HCT116 (cell line): Measurements from ENCODE around the gene ZSCAN1. TPM values are rescaled to one million over a fixed set of nuclear protein-coding genes. Genes with fewer than 3 reads are reported as not detected.

Experiments used
- ATAC-seq: fragments of 200-7000 bp; cut with Tn5 transposase; 2 replicates; pipeline ENCODE4 v1.9.1; 2020; ENCODE audit warnings: mild to moderate bottlenecking, moderate library complexity
- BruUV-seq: library from RNA; stranded (reverse); fragments of 400-500 nt; replicated peaks from 2 replicates; lab custom pipeline; 2021; lab: Mats Ljungman, UMichigan
- CTCF ChIA-PET: fragments of 300-600 bp; sonication (Branson Sonifier 250); formaldehyde crosslinking; loops from one replicate; lab custom pipeline; 2021; ENCODE audit warnings: antibody characterized with exemption; lab: Charles Lee
- POLR2A ChIA-PET: fragments of 300-600, 350-600 bp; sonication (Branson Sonifier 250); formaldehyde crosslinking; loops from one replicate; lab custom pipeline; 2021; ENCODE audit warnings: antibody characterized with exemption; lab: Charles Lee
- RAD21 ChIA-PET, 2 experiments: fragments of 300-600 bp; sonication (Branson Sonifier 250); formaldehyde crosslinking; loops; one replicate each; lab custom pipeline; 2023; ENCODE audit warnings: low total read pairs in 2 of 2; ENCODE audit not compliant: uncharacterized antibody in 2 of 2, unreplicated experiment in 2 of 2, low non-redundant PET in 1 of 2; lab: Charles Lee
- DNase-seq: peaks from one replicate; pipeline ENCODE4 v3.0.0-alpha.2; 2010; ENCODE audit warnings: low read depth, low spot score
- H2AFZ ChIP-seq: fragments of 200-600 bp; shearing (Covaris generic), sonication (generic); 2 replicates; pipeline ENCODE4 v1.6.1; 2017; ENCODE audit warnings: low read depth, mixed run types, mixed read lengths, antibody characterized with exemption, low read length; ENCODE audit not compliant: poor library complexity, severe bottlenecking
- H3K27ac ChIP-seq: 2 replicates; pipeline ENCODE4 v1.5.1; 2012; ENCODE audit warnings: low read depth, low read length
- H3K27me3 ChIP-seq: fragments of 200-600 bp; sonication (generic); 2 replicates; pipeline ENCODE4 v1.6.1; 2016; ENCODE audit warnings: mixed run types, low read length, mixed read lengths; ENCODE audit not compliant: insufficient read depth
- H3K36me3 ChIP-seq, 2 experiments: fragments of 200-500 bp in 1 of 2; fragments of 200-600 bp in 1 of 2; sonication (Bioruptor generic) in 1 of 2; sonication (generic) in 1 of 2; 2 replicates each; pipeline versions ENCODE4 v1.5.1 to v1.6.1; 2014 to 2016; ENCODE audit warnings: low read length in 2 of 2, inconsistent platforms in 1 of 2, mixed read lengths in 1 of 2, mixed run types in 1 of 2; ENCODE audit not compliant: insufficient read depth in 2 of 2, control insufficient read depth in 1 of 2
- H3K4me1 ChIP-seq, 2 experiments: fragments of 200-600 bp in 1 of 2; sonication (generic) in 1 of 2; 2 replicates each; pipeline versions ENCODE4 v1.5.1 to v1.6.1; 2012 to 2017; ENCODE audit warnings: low read length in 2 of 2, inconsistent platforms in 1 of 2, mild to moderate bottlenecking in 1 of 2, mixed read lengths in 1 of 2, mixed run types in 1 of 2, moderate library complexity in 1 of 2; ENCODE audit not compliant: insufficient read depth in 2 of 2, control insufficient read depth in 1 of 2
- H3K4me2 ChIP-seq: fragments of 200-600 bp; sonication (generic); 2 replicates; pipeline ENCODE4 v1.6.1; 2017; ENCODE audit warnings: mixed run types, low read length, mixed read lengths
- H3K4me3 ChIP-seq, 2 experiments: fragments of 200-600 bp in 1 of 2; sonication (generic) in 1 of 2; replicated peaks in 1 of 2; 2 replicates each; pipeline ENCODE4 v1.5.1; 2011 to 2016; ENCODE audit warnings: low read length in 2 of 2, control low read depth in 1 of 2, low read depth in 1 of 2, mild to moderate bottlenecking in 1 of 2, mixed read lengths in 1 of 2, mixed run types in 1 of 2
- H3K79me2 ChIP-seq: fragments of 200-600 bp; sonication (generic); 2 replicates; pipeline ENCODE4 v1.6.1; 2017; ENCODE audit warnings: mild to moderate bottlenecking, mixed run types, low read length, moderate library complexity, mixed read lengths; ENCODE audit not compliant: insufficient read depth
- H3K9ac ChIP-seq: fragments of 200-600 bp; sonication (generic); 2 replicates; pipeline ENCODE4 v1.6.1; 2016; ENCODE audit warnings: low read length, mixed read lengths
- H3K9me2 ChIP-seq: fragments of 200-600 bp; sonication (generic), shearing (Covaris generic); 2 replicates; pipeline ENCODE4 v1.6.1; 2017; ENCODE audit warnings: mixed run types, mild to moderate bottlenecking, moderate library complexity; ENCODE audit not compliant: insufficient read depth
- H3K9me3 ChIP-seq, 2 experiments: fragments of 200-500 bp in 1 of 2; fragments of 200-600 bp in 1 of 2; sonication (Bioruptor generic) in 1 of 2; sonication (generic) in 1 of 2; 2 replicates each; pipeline ENCODE4 v1.6.1; 2014 to 2017; ENCODE audit warnings: low read length in 2 of 2, mixed read lengths in 2 of 2, inconsistent platforms in 1 of 2, low read depth in 1 of 2, mild to moderate bottlenecking in 1 of 2, mixed run types in 1 of 2, moderate library complexity in 1 of 2; ENCODE audit not compliant: control insufficient read depth in 1 of 2, insufficient read depth in 1 of 2
- H4K20me1 ChIP-seq: fragments of 200-600 bp; sonication (generic), shearing (Covaris generic); 2 replicates; pipeline ENCODE4 v1.6.1; 2017; ENCODE audit warnings: mixed run types, mild to moderate bottlenecking, moderate library complexity; ENCODE audit not compliant: insufficient read depth
- CBX3 ChIP-seq: IDR thresholded peaks from 2 replicates; pipeline ENCODE4 v1.6.1; 2012; ENCODE audit warnings: low read depth
- CEBPB ChIP-seq: IDR thresholded peaks from 2 replicates; pipeline ENCODE4 v1.6.1; 2012; ENCODE audit warnings: low read depth
- EGR1 ChIP-seq: IDR thresholded peaks from 2 replicates; pipeline ENCODE4 v1.6.1; 2012; ENCODE audit warnings: low read depth
- ELF1 ChIP-seq: IDR thresholded peaks from 2 replicates; pipeline ENCODE4 v1.6.1; 2012; ENCODE audit warnings: low read depth, borderline replicate concordance
- EZH2 ChIP-seq: fragments of 200-600 bp; sonication (generic); IDR thresholded peaks from 2 replicates; pipeline ENCODE4 v1.6.1; 2017; ENCODE audit warnings: antibody characterized with exemption, mixed run types
- EZH2phosphoT487 ChIP-seq: fragments of 200-600 bp; IDR thresholded peaks from 2 replicates; pipeline ENCODE4 v1.6.1; 2018; ENCODE audit warnings: antibody characterized with exemption, borderline replicate concordance
- FOSL1 ChIP-seq: IDR thresholded peaks from 2 replicates; pipeline ENCODE4 v1.6.1; 2012; ENCODE audit warnings: low read depth
- JUND ChIP-seq: IDR thresholded peaks from 2 replicates; pipeline ENCODE4 v1.6.1; 2012
- POLR2A ChIP-seq: IDR thresholded peaks from 2 replicates; pipeline ENCODE4 v1.7.0; 2011; ENCODE audit warnings: borderline replicate concordance; ENCODE audit not compliant: insufficient read depth, insufficient read length; ENCODE audit errors: extremely low read depth
- POLR2AphosphoS5 ChIP-seq: IDR thresholded peaks from 2 replicates; pipeline ENCODE4 v1.6.1; 2011; ENCODE audit warnings: mild to moderate bottlenecking, low read depth, low read length, moderate library complexity
- SIN3A ChIP-seq: IDR thresholded peaks from 2 replicates; pipeline ENCODE4 v1.6.1; 2012; ENCODE audit warnings: low read depth
- SP1 ChIP-seq: IDR thresholded peaks from 2 replicates; pipeline ENCODE4 v1.6.1; 2012; ENCODE audit warnings: low read depth
- SRF ChIP-seq: IDR thresholded peaks from 2 replicates; pipeline ENCODE4 v1.6.1; 2012; ENCODE audit warnings: low read depth
- TCF7L2 ChIP-seq: IDR thresholded peaks from 2 replicates; pipeline ENCODE4 v1.7.0; 2011; ENCODE audit warnings: borderline replicate concordance, inconsistent platforms; ENCODE audit not compliant: insufficient read depth, insufficient read length; ENCODE audit errors: extremely low read depth
- YY1 ChIP-seq: IDR thresholded peaks from 2 replicates; pipeline ENCODE4 v1.6.1; 2011; ENCODE audit warnings: low read length, low read depth, moderate library complexity, mild to moderate bottlenecking; ENCODE audit not compliant: insufficient replicate concordance; ENCODE audit errors: extremely low read depth
- ZBTB33 ChIP-seq: IDR thresholded peaks from 2 replicates; pipeline ENCODE4 v1.6.1; 2011; ENCODE audit warnings: mild to moderate bottlenecking, low read length, moderate library complexity; ENCODE audit not compliant: insufficient replicate concordance; ENCODE audit errors: extremely low read depth
- ZFX ChIP-seq: fragments of 450-650 bp; IDR thresholded peaks from 2 replicates; pipeline ENCODE4 v1.6.1; 2017
- ZNF274 ChIP-seq: fragments of 200-500 bp; sonication (Bioruptor generic); IDR thresholded peaks from 2 replicates; pipeline ENCODE4 v1.6.1; 2014; ENCODE audit warnings: mild to moderate bottlenecking, low read depth, low read length, inconsistent platforms
- intact Hi-C: fragments of 100-400 bp; cut with micrococcal nuclease; formaldehyde crosslinking; loops from 2 replicates; pipeline ENCODE4 v1.10.0; 2022
- total RNA-seq: library from RNA; stranded (reverse); gene quantifications from one replicate; pipeline ENCODE4 v1.2.1, GENCODE V29; 2021; ENCODE audit not compliant: unreplicated experiment
- TF ChIP-seq, protein P1 (sequence below): IDR thresholded peaks from 2 replicates; pipeline ENCODE4 v1.6.1; 2012
- TF ChIP-seq, protein P2 (sequence below): IDR thresholded peaks from 2 replicates; pipeline ENCODE4 v1.6.1; 2012

The ZSCAN1 gene
- total RNA-seq, 1 experiment from 2014 or later: not detected

DNA sequence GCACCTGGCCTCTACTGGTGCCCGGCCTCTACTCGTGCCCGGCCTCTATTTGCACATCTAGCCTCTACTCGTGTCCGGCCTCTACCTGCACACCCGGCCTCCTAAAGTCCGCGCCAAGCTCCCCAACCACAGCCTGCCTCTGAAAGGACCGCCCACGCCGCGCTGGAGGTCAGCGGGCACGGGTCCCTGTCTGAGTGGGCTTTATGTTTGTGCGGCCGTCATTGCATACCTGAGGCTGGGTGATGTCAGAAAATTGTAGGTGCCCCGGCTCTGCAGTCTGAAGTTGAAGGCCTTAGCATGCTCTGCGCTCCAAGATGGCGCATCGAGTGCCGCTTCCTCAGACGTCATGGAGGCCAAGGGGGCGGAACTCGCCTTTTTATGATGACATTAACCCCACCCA is 26.4 kb downstream of the ZSCAN1 start:
- ChIA-PET RAD21 (no interaction called here), POLR2A (no interaction called here), CTCF (no interaction called here)
- Histone ChIP-seq H3K9me2 (no peaks in the 10 kb centered on the region), H2AFZ (no peak overlapping the region), H3K9me3 (peaks cover 3 to 15% of the 10 kb centered on the region in 2 experiments; a peak in 2 of 4 replicates), H3K36me3 (no peaks in the 10 kb centered on the region), H3K27ac (no peak overlapping the region), H4K20me1 (no peaks in the 10 kb centered on the region), H3K4me2 (no peak overlapping the region), H3K4me1 (no peaks in the 10 kb centered on the region), H3K9ac (no peak overlapping the region), H3K79me2 (no peaks in the 10 kb centered on the region), H3K27me3 (no peaks in the 10 kb centered on the region), H3K4me3 (no peak overlapping the region)
- no TSS peak for BruUV-seq
- ATAC-seq (no peak), DNase-seq (no peak)
- intact Hi-C loops: no loop called here
- TF ChIP-seq ELF1 (no peak), EZH2phosphoT487 (no peak), EGR1 (no peak), CBX3 (no peak), FOSL1 (no peak), POLR2AphosphoS5 (no peak), ZFX (no peak), TCF7L2 (no peak), ZNF274 (no peak)
- TF ChIP-seq, protein P1, sequence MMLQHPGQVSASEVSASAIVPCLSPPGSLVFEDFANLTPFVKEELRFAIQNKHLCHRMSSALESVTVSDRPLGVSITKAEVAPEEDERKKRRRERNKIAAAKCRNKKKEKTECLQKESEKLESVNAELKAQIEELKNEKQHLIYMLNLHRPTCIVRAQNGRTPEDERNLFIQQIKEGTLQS: no peak

GRCh38 chr19:58063712-58064111 is 29.9 kb downstream of the ZSCAN1 start:
- CTCF ChIA-PET: no interaction called here
- intact Hi-C loops: no loop called here
- H3K4me3 ChIP-seq: no peak overlapping the region
- no peaks in the 10 kb centered on the region for H3K9me2 ChIP-seq
- H3K9me3 ChIP-seq: peaks cover 13 to 25% of the 10 kb centered on the region in 2 experiments; a peak in 2 of 4 replicates
- RAD21 ChIA-PET: no interaction called here
- no peak for ATAC-seq
- no peak overlapping the region for H3K4me2 ChIP-seq
- H3K27ac ChIP-seq: no peak overlapping the region
- POLR2A ChIA-PET: no interaction called here
- TF ChIP-seq CBX3: no peak
- no peak for TF ChIP-seq ELF1
- no peak for TF ChIP-seq ZBTB33
- no peak for TF ChIP-seq EZH2phosphoT487
- no peak for TF ChIP-seq CEBPB
- no peak for TF ChIP-seq SP1
- no peak for TF ChIP-seq POLR2AphosphoS5
- TF ChIP-seq, protein P2, sequence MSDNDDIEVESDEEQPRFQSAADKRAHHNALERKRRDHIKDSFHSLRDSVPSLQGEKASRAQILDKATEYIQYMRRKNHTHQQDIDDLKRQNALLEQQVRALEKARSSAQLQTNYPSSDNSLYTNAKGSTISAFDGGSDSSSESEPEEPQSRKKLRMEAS: no peak
- no peak for TF ChIP-seq SRF
- TF ChIP-seq ZFX: no peak
- no peak for TF ChIP-seq JUND
- no peak for TF ChIP-seq SIN3A
- TF ChIP-seq EGR1: no peak
- TF ChIP-seq, protein P1: no peak
- TF ChIP-seq POLR2A: no peak
- TF ChIP-seq EZH2: no peak
- no peak for TF ChIP-seq YY1
- no peak for TF ChIP-seq ZNF274
- no peak for TF ChIP-seq FOSL1
- no TSS peak for BruUV-seq
- no peaks in the 10 kb centered on the region for H3K27me3 ChIP-seq
- no peak for DNase-seq
- H3K9ac ChIP-seq: no peak overlapping the region
- no peaks in the 10 kb centered on the region for H3K36me3 ChIP-seq
- H3K4me1 ChIP-seq: no peaks in the 10 kb centered on the region
- H2AFZ ChIP-seq: no peak overlapping the region
- H4K20me1 ChIP-seq: no peaks in the 10 kb centered on the region
- no peaks in the 10 kb centered on the region for H3K79me2 ChIP-seq
